Liver (tissue), 9 donors: Measurements from ENCODE around the gene SLC27A4. TPM values are rescaled to one million over a fixed set of nuclear protein-coding genes. Genes with fewer than 3 reads are reported as not detected.
A peak's percentile ranks its signal among the peaks of the same experiment; 100 is the strongest.

Experiments used
- DNase-seq: peaks from one replicate; pipeline ENCODE4 v3.0.0-alpha.2; 2017; ENCODE audit warnings: low spot score
- H3K27ac ChIP-seq, 2 donors: one replicate each; pipeline ENCODE4 v1.7.0; 2013; ENCODE audit warnings: inconsistent platforms in 2 of 2, low read length in 2 of 2, control low read depth in 1 of 2, low read depth in 1 of 2, mild to moderate bottlenecking in 1 of 2
- H3K27me3 ChIP-seq, 4 donors: one replicate each; pipeline versions ENCODE4 v1.6.1 to v1.7.0; 2013; ENCODE audit warnings: low read length in 3 of 4, inconsistent platforms in 1 of 4, mild to moderate bottlenecking in 1 of 4, moderate library complexity in 1 of 4; ENCODE audit not compliant: control insufficient read depth in 4 of 4, insufficient read depth in 4 of 4
- H3K36me3 ChIP-seq, 4 donors: one replicate each; pipeline versions ENCODE4 v1.6.1 to v1.7.0; 2013; ENCODE audit warnings: low read length in 3 of 4, mild to moderate bottlenecking in 3 of 4, low read depth in 1 of 4, moderate library complexity in 1 of 4; ENCODE audit not compliant: control insufficient read depth in 4 of 4, insufficient read depth in 3 of 4
- H3K4me1 ChIP-seq, 4 donors: one replicate each; pipeline versions ENCODE4 v1.6.1 to v1.7.0; 2013; ENCODE audit warnings: low read length in 3 of 4, mild to moderate bottlenecking in 3 of 4, moderate library complexity in 1 of 4; ENCODE audit not compliant: control insufficient read depth in 4 of 4, insufficient read depth in 4 of 4
- H3K4me3 ChIP-seq, 3 donors: one replicate each; pipeline versions ENCODE4 v1.6.1 to v1.7.0; 2013; ENCODE audit warnings: low read length in 3 of 3, control low read depth in 1 of 3, low read depth in 1 of 3, mild to moderate bottlenecking in 1 of 3
- H3K9ac ChIP-seq, 2 donors: one replicate each; pipeline ENCODE4 v1.7.0; 2013; ENCODE audit warnings: low read length in 2 of 2, mild to moderate bottlenecking in 2 of 2, moderate library complexity in 2 of 2, control low read depth in 1 of 2, low read depth in 1 of 2
- H3K9me3 ChIP-seq, 4 donors: one replicate each; pipeline versions ENCODE4 v1.6.1 to v1.7.0; 2013; ENCODE audit warnings: low read length in 3 of 4; ENCODE audit not compliant: control insufficient read depth in 4 of 4
- EGR1 ChIP-seq, 2 donors: IDR thresholded peaks; 2 replicates each; pipeline ENCODE4 v1.6.1; 2016 to 2018; ENCODE audit warnings: antibody characterized with exemption in 2 of 2, low read depth in 2 of 2
- FOXA1 ChIP-seq: IDR thresholded peaks from 2 replicates; pipeline ENCODE4 v1.6.1; 2016; ENCODE audit warnings: antibody characterized with exemption
- FOXA2 ChIP-seq: IDR thresholded peaks from 2 replicates; pipeline ENCODE4 v1.6.1; 2016; ENCODE audit warnings: antibody characterized with exemption
- GABPA ChIP-seq, 2 donors: IDR thresholded peaks in 1 of 2; conservative IDR thresholded peaks in 1 of 2; 2 replicates each; pipeline ENCODE4 v1.6.1; 2016; ENCODE audit warnings: antibody characterized with exemption in 2 of 2, mild to moderate bottlenecking in 1 of 2, moderate library complexity in 1 of 2
- HNF4A ChIP-seq, 2 donors: conservative IDR thresholded peaks; 2 replicates each; pipeline ENCODE4 v1.6.1; 2016; ENCODE audit warnings: antibody characterized with exemption in 2 of 2, mild to moderate bottlenecking in 2 of 2
- HNF4G ChIP-seq: IDR thresholded peaks from 2 replicates; pipeline ENCODE4 v1.6.1; 2016; ENCODE audit warnings: antibody characterized with exemption
- JUND ChIP-seq, 2 donors: IDR thresholded peaks; 2 replicates each; pipeline ENCODE4 v1.6.1; 2016; ENCODE audit warnings: antibody characterized with exemption in 2 of 2
- NR2F2 ChIP-seq: IDR thresholded peaks from 2 replicates; pipeline ENCODE4 v1.6.1; 2016; ENCODE audit warnings: antibody characterized with exemption
- RAD21 ChIP-seq, 2 donors: IDR thresholded peaks; 2 replicates each; pipeline ENCODE4 v1.6.1; 2016; ENCODE audit warnings: antibody characterized with exemption in 2 of 2, mild to moderate bottlenecking in 2 of 2
- RXRA ChIP-seq, 2 donors: IDR thresholded peaks; 2 replicates each; pipeline ENCODE4 v1.6.1; 2017 to 2018; ENCODE audit warnings: antibody characterized with exemption in 2 of 2, mild to moderate bottlenecking in 1 of 2
- SP1 ChIP-seq: IDR thresholded peaks from 2 replicates; pipeline ENCODE4 v1.6.1; 2018; ENCODE audit warnings: antibody characterized with exemption, mild to moderate bottlenecking
- TAF1 ChIP-seq: conservative IDR thresholded peaks from 2 replicates; pipeline ENCODE4 v1.6.1; 2016; ENCODE audit warnings: antibody characterized with exemption, mild to moderate bottlenecking
- YY1 ChIP-seq: IDR thresholded peaks from 2 replicates; pipeline ENCODE4 v1.6.1; 2016; ENCODE audit warnings: antibody characterized with exemption, mild to moderate bottlenecking
- WGBS: extraction: QIAGEN DNeasy Blood & Tissue Kit; methylation state at CpG from one replicate; pipeline ENCODE4 v1.1.7; 2013; 5-methylcytosine and 5-hydroxymethylcytosine counted together
- polyA plus RNA-seq, 2 donors: library from polyadenylated mRNA; stranded (reverse) in 1 of 2; unstranded in 1 of 2; fragments of 200-250 nt in 1 of 2; fragments of >200 nt in 1 of 2; fragmentation: Nextera tagmentation in 1 of 2; extraction: Ambion mirVana in 1 of 2; gene quantifications; one replicate each; pipeline versions ENCODE4 v1.2.1 to v1.2.3, GENCODE V29; 2013 to 2015
- total RNA-seq, 2 donors: library from RNA; depleted of rRNA; stranded (reverse); fragments of >200 nt; gene quantifications; one replicate each; pipeline ENCODE4 v1.2.3, GENCODE V29; 2014
- TF ChIP-seq, protein P1 (sequence below): IDR thresholded peaks from 2 replicates; pipeline ENCODE4 v1.6.1; 2016; ENCODE audit warnings: antibody characterized with exemption, mild to moderate bottlenecking
- TF ChIP-seq, protein P2 (sequence below): IDR thresholded peaks from 2 replicates; pipeline ENCODE4 v1.6.1; 2016; ENCODE audit warnings: antibody characterized with exemption
- TF ChIP-seq, protein P3 (sequence below): IDR thresholded peaks from 2 replicates; pipeline ENCODE4 v1.6.1; 2016; ENCODE audit warnings: antibody characterized with exemption
- TF ChIP-seq, protein P4 (sequence below): IDR thresholded peaks from 2 replicates; pipeline ENCODE4 v1.6.1; 2016; ENCODE audit warnings: antibody characterized with exemption
- TF ChIP-seq, protein P5 (sequence below): fragments of 150-350 bp; IDR thresholded peaks from 2 replicates; pipeline ENCODE4 v1.5.1; 2017; ENCODE audit warnings: improper control_type of control experiment, low read depth, low read length; ENCODE audit not compliant: missing input control
- donor health status: healthy.
- donor health status: healthy.
- donor health status: healthy.
- donor health status: healthy.
- donor health status: healthy.

SLC27A4 gene
- total and polyA plus RNA-seq, 4 donors: 5.9 to 36.4 (median 14.7) TPM

DNA sequence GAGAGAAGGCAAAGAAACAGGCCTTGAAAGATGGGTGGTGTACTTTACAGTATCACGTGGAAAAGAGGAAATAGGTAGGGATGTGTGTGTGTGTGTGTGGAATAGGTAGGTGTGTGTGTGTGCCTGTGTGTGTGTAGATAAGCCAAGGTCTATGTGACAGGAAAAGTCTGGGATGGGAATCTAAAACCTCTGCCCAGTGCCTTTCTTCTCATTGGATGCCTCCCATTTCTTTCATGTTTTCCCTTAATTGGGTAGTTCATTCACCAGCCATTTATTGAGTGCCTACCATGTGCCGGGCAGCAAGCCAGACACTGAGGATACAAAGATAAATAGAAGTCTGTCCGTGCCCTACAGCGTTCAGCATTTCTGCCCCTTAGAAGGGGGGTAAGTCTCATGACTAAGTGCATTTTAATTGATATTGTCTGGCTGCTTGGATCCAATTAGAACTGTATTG, 31.9 kb downstream of the SLC27A4 start:
- no peak for TF ChIP-seq NR2F2
- TF ChIP-seq FOXA1: no peak
- no peak for TF ChIP-seq TAF1
- TF ChIP-seq, protein P1, sequence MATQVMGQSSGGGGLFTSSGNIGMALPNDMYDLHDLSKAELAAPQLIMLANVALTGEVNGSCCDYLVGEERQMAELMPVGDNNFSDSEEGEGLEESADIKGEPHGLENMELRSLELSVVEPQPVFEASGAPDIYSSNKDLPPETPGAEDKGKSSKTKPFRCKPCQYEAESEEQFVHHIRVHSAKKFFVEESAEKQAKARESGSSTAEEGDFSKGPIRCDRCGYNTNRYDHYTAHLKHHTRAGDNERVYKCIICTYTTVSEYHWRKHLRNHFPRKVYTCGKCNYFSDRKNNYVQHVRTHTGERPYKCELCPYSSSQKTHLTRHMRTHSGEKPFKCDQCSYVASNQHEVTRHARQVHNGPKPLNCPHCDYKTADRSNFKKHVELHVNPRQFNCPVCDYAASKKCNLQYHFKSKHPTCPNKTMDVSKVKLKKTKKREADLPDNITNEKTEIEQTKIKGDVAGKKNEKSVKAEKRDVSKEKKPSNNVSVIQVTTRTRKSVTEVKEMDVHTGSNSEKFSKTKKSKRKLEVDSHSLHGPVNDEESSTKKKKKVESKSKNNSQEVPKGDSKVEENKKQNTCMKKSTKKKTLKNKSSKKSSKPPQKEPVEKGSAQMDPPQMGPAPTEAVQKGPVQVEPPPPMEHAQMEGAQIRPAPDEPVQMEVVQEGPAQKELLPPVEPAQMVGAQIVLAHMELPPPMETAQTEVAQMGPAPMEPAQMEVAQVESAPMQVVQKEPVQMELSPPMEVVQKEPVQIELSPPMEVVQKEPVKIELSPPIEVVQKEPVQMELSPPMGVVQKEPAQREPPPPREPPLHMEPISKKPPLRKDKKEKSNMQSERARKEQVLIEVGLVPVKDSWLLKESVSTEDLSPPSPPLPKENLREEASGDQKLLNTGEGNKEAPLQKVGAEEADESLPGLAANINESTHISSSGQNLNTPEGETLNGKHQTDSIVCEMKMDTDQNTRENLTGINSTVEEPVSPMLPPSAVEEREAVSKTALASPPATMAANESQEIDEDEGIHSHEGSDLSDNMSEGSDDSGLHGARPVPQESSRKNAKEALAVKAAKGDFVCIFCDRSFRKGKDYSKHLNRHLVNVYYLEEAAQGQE: no peak
- TF ChIP-seq, protein P2, sequence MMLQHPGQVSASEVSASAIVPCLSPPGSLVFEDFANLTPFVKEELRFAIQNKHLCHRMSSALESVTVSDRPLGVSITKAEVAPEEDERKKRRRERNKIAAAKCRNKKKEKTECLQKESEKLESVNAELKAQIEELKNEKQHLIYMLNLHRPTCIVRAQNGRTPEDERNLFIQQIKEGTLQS: no peak
- TF ChIP-seq RAD21 (IDR thresholded peaks at IDR 0.05): no peak
- TF ChIP-seq RXRA (IDR thresholded peaks at IDR 0.05): no peak
- Histone ChIP-seq H3K9me3 (no peaks in the 10 kb centered on the region), H3K36me3 (peaks cover 0 to 3% (median 0%) of the 10 kb centered on the region in 4 donors), H3K9ac (peak overlapping the region; percentile 37 to 99), H3K4me1 (peaks cover 0 to 20% (median 17%) of the 10 kb centered on the region in 4 donors), H3K27me3 (no peaks in the 10 kb centered on the region), H3K27ac (no peak overlapping the region), H3K4me3 (peak overlapping the region; percentile 71 to 99 (median 78))
- no peak for DNase-seq
- WGBS: 27% methylated on average over 4 of the region's 4 CpGs

DNA sequence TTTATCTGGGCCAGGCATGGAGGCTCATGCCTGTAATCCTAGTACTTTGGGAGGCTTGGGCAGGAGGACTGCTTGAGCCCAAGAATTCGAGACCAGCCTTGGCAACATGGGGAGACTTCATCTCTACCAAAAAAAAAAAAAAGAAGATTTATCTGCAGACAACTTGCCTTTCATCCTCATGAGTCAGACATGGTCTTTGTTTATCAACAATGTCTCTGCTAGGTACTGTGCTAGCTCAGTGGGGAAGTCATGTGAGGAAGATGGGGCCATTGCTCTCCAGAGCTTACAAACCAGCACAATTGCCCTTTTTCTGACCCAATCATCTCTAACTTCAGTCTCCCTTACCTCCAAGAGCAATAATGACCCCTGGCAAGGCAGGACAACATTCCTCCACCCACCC, 32.5 kb downstream of the SLC27A4 start:
- no peak overlapping the region for H3K4me3 ChIP-seq
- peaks cover 0 to 3% (median 1%) of the 10 kb centered on the region in 4 donors for H3K36me3 ChIP-seq

More for the DNA sequence above, 32.5 kb downstream of the SLC27A4 start:
- peaks cover 0 to 20% (median 17%) of the 10 kb centered on the region in 4 donors for H3K4me1 ChIP-seq
- no peak overlapping the region for H3K9ac ChIP-seq
- H3K9me3 ChIP-seq: no peaks in the 10 kb centered on the region
- no peak for DNase-seq
- TF ChIP-seq RXRA (IDR thresholded peaks at IDR 0.05) (no peak), HNF4A (conservative IDR thresholded peaks at IDR 0.05) (no peak), RAD21 (IDR thresholded peaks at IDR 0.05) (no peak), HNF4G (no peak), GABPA (IDR thresholded peaks at IDR 0.05 in 1 of 2, conservative IDR thresholded peaks at IDR 0.05 in 1 of 2) (no peak), YY1 (no peak), SP1 (no peak), TAF1 (no peak), JUND (IDR thresholded peaks at IDR 0.05) (no peak), NR2F2 (no peak), FOXA2 (no peak), FOXA1 (no peak), EGR1 (IDR thresholded peaks at IDR 0.05; ENCODE audit: low read depth in 2 of 2) (no peak)
- TF ChIP-seq, protein P2: no peak
- TF ChIP-seq, protein P3, sequence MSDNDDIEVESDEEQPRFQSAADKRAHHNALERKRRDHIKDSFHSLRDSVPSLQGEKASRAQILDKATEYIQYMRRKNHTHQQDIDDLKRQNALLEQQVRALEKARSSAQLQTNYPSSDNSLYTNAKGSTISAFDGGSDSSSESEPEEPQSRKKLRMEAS: no peak
- TF ChIP-seq, protein P1: no peak
- TF ChIP-seq, protein P4, sequence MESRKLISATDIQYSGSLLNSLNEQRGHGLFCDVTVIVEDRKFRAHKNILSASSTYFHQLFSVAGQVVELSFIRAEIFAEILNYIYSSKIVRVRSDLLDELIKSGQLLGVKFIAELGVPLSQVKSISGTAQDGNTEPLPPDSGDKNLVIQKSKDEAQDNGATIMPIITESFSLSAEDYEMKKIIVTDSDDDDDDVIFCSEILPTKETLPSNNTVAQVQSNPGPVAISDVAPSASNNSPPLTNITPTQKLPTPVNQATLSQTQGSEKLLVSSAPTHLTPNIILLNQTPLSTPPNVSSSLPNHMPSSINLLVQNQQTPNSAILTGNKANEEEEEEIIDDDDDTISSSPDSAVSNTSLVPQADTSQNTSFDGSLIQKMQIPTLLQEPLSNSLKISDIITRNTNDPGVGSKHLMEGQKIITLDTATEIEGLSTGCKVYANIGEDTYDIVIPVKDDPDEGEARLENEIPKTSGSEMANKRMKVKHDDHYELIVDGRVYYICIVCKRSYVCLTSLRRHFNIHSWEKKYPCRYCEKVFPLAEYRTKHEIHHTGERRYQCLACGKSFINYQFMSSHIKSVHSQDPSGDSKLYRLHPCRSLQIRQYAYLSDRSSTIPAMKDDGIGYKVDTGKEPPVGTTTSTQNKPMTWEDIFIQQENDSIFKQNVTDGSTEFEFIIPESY: no peak
- TF ChIP-seq, protein P5, sequence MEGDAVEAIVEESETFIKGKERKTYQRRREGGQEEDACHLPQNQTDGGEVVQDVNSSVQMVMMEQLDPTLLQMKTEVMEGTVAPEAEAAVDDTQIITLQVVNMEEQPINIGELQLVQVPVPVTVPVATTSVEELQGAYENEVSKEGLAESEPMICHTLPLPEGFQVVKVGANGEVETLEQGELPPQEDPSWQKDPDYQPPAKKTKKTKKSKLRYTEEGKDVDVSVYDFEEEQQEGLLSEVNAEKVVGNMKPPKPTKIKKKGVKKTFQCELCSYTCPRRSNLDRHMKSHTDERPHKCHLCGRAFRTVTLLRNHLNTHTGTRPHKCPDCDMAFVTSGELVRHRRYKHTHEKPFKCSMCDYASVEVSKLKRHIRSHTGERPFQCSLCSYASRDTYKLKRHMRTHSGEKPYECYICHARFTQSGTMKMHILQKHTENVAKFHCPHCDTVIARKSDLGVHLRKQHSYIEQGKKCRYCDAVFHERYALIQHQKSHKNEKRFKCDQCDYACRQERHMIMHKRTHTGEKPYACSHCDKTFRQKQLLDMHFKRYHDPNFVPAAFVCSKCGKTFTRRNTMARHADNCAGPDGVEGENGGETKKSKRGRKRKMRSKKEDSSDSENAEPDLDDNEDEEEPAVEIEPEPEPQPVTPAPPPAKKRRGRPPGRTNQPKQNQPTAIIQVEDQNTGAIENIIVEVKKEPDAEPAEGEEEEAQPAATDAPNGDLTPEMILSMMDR: no peak
- 92% methylated on average over 1 of the region's 1 CpG for WGBS
- no peaks in the 10 kb centered on the region for H3K27me3 ChIP-seq
- no peak overlapping the region for H3K27ac ChIP-seq
